ENCODE measurements around the gene EPN1. TPM values are rescaled to one million over a fixed set of nuclear protein-coding genes. Genes with fewer than 3 reads are reported as not detected.

Gene EPN1
- total and polyA plus RNA-seq, 2 donors (not counting 1 experiment from before 2014, with no cell fraction given), result 47.1 to 48.6 TPM

DNA sequence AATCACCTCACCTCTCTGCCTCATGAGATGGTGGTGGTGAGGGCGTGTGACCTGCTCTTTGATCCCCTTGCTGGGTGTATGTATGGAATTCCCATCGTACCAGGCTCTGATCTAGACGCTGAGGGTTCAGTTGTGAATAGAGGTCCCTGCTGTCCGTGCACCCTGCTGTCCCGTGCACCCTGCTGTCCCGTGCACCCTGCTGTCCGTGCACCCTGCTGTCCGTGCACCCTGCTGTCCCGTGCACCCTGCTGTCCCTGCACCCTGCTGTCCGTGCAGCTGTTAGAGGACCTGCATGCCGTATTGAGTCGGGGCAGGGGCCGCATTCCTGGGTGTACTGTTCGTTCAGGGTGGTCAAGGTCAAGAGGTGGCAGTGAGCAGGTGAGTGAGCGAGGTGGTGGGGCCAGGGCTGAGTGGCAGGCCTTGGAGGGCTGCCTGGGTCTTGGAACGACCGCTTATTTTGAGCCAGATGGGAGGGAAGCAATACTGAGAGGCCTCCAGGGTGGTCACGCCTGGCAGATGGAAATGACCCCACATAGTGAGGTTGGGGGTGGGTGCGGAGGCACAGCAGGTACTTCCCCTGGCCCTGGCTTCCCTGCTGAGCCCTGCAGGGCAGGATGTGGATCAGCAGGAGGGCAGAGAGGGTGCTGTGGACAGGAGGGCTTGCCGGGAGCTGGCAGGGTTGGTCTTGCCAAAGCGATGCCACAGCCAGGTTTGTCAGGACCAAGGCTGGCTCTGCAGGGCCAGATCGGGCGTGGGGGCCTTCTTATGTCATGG is 4.6 kb upstream of the EPN1 start:
- no peaks in the 10 kb centered on the region for H3K27me3 ChIP-seq (ENCODE audit: control insufficient read depth, insufficient read depth, low read length)
- no peak overlapping the region for H3K9ac ChIP-seq (ENCODE audit: insufficient read depth, low read length)
- no peak for TF ChIP-seq EZH2 (IDR thresholded peaks at IDR 0.05; ENCODE audit: low read length, missing control alignments)
- TF ChIP-seq, protein P1, sequence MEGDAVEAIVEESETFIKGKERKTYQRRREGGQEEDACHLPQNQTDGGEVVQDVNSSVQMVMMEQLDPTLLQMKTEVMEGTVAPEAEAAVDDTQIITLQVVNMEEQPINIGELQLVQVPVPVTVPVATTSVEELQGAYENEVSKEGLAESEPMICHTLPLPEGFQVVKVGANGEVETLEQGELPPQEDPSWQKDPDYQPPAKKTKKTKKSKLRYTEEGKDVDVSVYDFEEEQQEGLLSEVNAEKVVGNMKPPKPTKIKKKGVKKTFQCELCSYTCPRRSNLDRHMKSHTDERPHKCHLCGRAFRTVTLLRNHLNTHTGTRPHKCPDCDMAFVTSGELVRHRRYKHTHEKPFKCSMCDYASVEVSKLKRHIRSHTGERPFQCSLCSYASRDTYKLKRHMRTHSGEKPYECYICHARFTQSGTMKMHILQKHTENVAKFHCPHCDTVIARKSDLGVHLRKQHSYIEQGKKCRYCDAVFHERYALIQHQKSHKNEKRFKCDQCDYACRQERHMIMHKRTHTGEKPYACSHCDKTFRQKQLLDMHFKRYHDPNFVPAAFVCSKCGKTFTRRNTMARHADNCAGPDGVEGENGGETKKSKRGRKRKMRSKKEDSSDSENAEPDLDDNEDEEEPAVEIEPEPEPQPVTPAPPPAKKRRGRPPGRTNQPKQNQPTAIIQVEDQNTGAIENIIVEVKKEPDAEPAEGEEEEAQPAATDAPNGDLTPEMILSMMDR (conservative IDR thresholded peaks at IDR 0.05 in 1 of 2, IDR thresholded peaks at IDR 0.05 in 1 of 2; ENCODE audit: low read depth in 1 of 2, low read length in 2 of 2), result no peak
- no peak overlapping the region for H3K27ac ChIP-seq (ENCODE audit: insufficient read depth, low read length)
- peaks cover 4% of the 10 kb centered on the region for H4K20me1 ChIP-seq (ENCODE audit: control insufficient read depth, extremely low read depth, insufficient read depth, low read length)
- no peaks in the 10 kb centered on the region for H3K9me3 ChIP-seq (ENCODE audit: control insufficient read depth, insufficient read depth, low read depth, low read length)
- H3K4me3 ChIP-seq (replicated peaks in 1 of 4; ENCODE audit: control extremely low read depth in 1 of 4, insufficient read depth in 1 of 4, low read depth in 3 of 4, low read length in 4 of 4), result no peak overlapping the region
- no peak overlapping the region for H2AFZ ChIP-seq (ENCODE audit: low read length)
- no peak for DNase-seq (ENCODE audit: low read depth in 2 of 2)
- peaks cover 42% of the 10 kb centered on the region for H3K36me3 ChIP-seq (ENCODE audit: control insufficient read depth, insufficient read depth, low read length)
- H3K4me2 ChIP-seq (ENCODE audit: extremely low read depth, insufficient read depth, low read length), result no peak overlapping the region
- peaks cover 73% of the 10 kb centered on the region for H3K79me2 ChIP-seq (ENCODE audit: control insufficient read depth, insufficient read depth, low read length)
- H3K4me1 ChIP-seq (ENCODE audit: control insufficient read depth, extremely low read depth, insufficient read depth, low read length), result no peaks in the 10 kb centered on the region

DNA sequence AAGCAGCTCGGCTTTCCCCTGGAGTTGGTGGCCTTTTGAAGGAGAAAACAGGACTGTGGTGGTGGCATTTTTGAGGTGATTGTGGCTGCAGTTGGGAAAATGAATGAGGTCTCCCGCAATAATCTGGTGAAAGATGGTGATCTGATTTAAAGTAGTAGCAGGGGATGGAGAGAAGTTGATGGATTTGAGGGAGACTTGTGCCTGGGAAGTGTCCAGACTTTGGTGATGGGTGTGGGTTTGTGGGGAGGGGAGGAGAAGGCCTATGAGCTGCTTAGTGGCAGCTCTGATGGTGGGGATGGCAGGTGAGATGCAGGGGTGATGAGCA is 4.0 kb upstream of the EPN1 start:
- Histone ChIP-seq H3K79me2 (ENCODE audit: control insufficient read depth, insufficient read depth, low read length) (peaks cover 76% of the 10 kb centered on the region), H2AFZ (ENCODE audit: low read length) (no peak overlapping the region), H4K20me1 (ENCODE audit: control insufficient read depth, extremely low read depth, insufficient read depth, low read length) (peaks cover 4% of the 10 kb centered on the region), H3K27ac (ENCODE audit: insufficient read depth, low read length) (no peak overlapping the region), H3K9ac (ENCODE audit: insufficient read depth, low read length) (no peak overlapping the region), H3K27me3 (ENCODE audit: control insufficient read depth, insufficient read depth, low read length) (no peaks in the 10 kb centered on the region), H3K36me3 (ENCODE audit: control insufficient read depth, insufficient read depth, low read length) (peaks cover 41% of the 10 kb centered on the region), H3K9me3 (ENCODE audit: control insufficient read depth, insufficient read depth, low read depth, low read length) (no peaks in the 10 kb centered on the region), H3K4me3 (replicated peaks in 1 of 4; ENCODE audit: control extremely low read depth in 1 of 4, insufficient read depth in 1 of 4, low read depth in 3 of 4, low read length in 4 of 4) (no peak overlapping the region), H3K4me2 (ENCODE audit: extremely low read depth, insufficient read depth, low read length) (no peak overlapping the region), H3K4me1 (ENCODE audit: control insufficient read depth, extremely low read depth, insufficient read depth, low read length) (no peaks in the 10 kb centered on the region)
- no peak for DNase-seq (ENCODE audit: low read depth in 2 of 2)
- TF ChIP-seq, protein P1 (conservative IDR thresholded peaks at IDR 0.05 in 1 of 2, IDR thresholded peaks at IDR 0.05 in 1 of 2; ENCODE audit: low read depth in 1 of 2, low read length in 2 of 2), result no peak
- no peak for TF ChIP-seq EZH2 (IDR thresholded peaks at IDR 0.05; ENCODE audit: low read length, missing control alignments)

DNA sequence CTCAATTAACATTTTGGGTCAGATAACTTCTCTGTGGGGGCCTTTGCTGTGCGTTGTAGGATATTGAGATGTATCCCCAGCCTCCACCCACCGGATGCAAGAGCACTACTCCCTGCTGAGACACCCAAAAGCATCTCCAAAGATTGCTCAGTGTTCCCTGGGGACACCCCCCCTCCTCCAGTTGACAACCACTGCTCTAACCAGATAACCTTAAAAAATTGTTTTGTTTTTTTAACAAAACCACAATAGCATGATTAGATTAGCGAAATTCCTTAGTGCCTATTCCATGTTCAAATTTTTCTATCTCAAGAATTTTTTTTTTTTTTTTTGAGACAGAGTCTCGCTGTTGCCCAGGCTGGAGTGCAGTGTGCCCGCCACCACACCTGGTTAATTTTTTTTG is 2.6 kb upstream of the EPN1 start:
- Histone ChIP-seq H4K20me1 (ENCODE audit: control insufficient read depth, extremely low read depth, insufficient read depth, low read length) (peaks cover 4% of the 10 kb centered on the region), H3K4me1 (ENCODE audit: control insufficient read depth, extremely low read depth, insufficient read depth, low read length) (peaks cover 6% of the 10 kb centered on the region), H3K27me3 (ENCODE audit: control insufficient read depth, insufficient read depth, low read length) (no peaks in the 10 kb centered on the region), H3K79me2 (ENCODE audit: control insufficient read depth, insufficient read depth, low read length) (peaks cover 76% of the 10 kb centered on the region), H3K9ac (ENCODE audit: insufficient read depth, low read length) (no peak overlapping the region), H2AFZ (ENCODE audit: low read length) (no peak overlapping the region), H3K9me3 (ENCODE audit: control insufficient read depth, insufficient read depth, low read depth, low read length) (no peaks in the 10 kb centered on the region), H3K27ac (ENCODE audit: insufficient read depth, low read length) (no peak overlapping the region), H3K4me2 (ENCODE audit: extremely low read depth, insufficient read depth, low read length) (no peak overlapping the region), H3K4me3 (replicated peaks in 1 of 4; ENCODE audit: control extremely low read depth in 1 of 4, insufficient read depth in 1 of 4, low read depth in 3 of 4, low read length in 4 of 4) (no peak overlapping the region), H3K36me3 (ENCODE audit: control insufficient read depth, insufficient read depth, low read length) (peaks cover 29% of the 10 kb centered on the region)
- peak in 1 of 2 donors; percentile 30 for DNase-seq (ENCODE audit: low read depth in 2 of 2)
- no peak for TF ChIP-seq EZH2 (IDR thresholded peaks at IDR 0.05; ENCODE audit: low read length, missing control alignments)
- TF ChIP-seq, protein P1 (conservative IDR thresholded peaks at IDR 0.05 in 1 of 2, IDR thresholded peaks at IDR 0.05 in 1 of 2; ENCODE audit: low read depth in 1 of 2, low read length in 2 of 2), result no peak

Data from fibroblast of lung (primary cell).